HG02970 (cell line): ENCODE data around the gene PTPRH.
"Not testable (repeated sequence)": the region's sequence is repeated elsewhere in the genome, so short reads cannot be mapped to it uniquely, and the experiment has no call there.

Source experiments
- ATAC-seq: cut with Tn5 transposase; IDR thresholded peaks from one replicate; pipeline ENCODE4 v1.9.1; 2021; ENCODE audit warnings: mild to moderate bottlenecking, moderate library complexity, moderate number of reproducible peaks; ENCODE audit not compliant: unreplicated experiment, low FRiP score

The PTPRH gene

GRCh38 chr19:55160128-55160985, 48.9 kb downstream of the PTPRH start:
- peak; percentile 85 for ATAC-seq

GRCh38 chr19:55158848-55159749, 50.2 kb downstream of the PTPRH start:
- no peak for ATAC-seq

GRCh38 chr19:55158423-55158822, 50.9 kb downstream of the PTPRH start:
- ATAC-seq = no peak

- ATAC-seq = no peak
Observed at GRCh38 chr19:55157064-55157908, 52.0 kb downstream of the PTPRH start, which contains the start of gene TNNI3. Gene TNNI3, minus strand, starts transcription at chr19:55157732. Its CDS starts 143 bp downstream, at chr19:55157589.

- no peak for ATAC-seq
Observed at GRCh38 chr19:55156202-55157063, 52.9 kb downstream of the PTPRH start.

- not testable (repeated sequence) for ATAC-seq
Observed at GRCh38 chr19:55155784-55156183, 53.5 kb downstream of the PTPRH start.

- ATAC-seq = no peak
Observed at GRCh38 chr19:55153652-55154264, 55.5 kb downstream of the PTPRH start.

GRCh38 chr19:55152017-55152416, 57.3 kb downstream of the PTPRH start:
- no peak for ATAC-seq

- no peak for ATAC-seq
Observed at GRCh38 chr19:55149078-55150003, 60.0 kb downstream of the PTPRH start, which contains the start of gene TNNT1. Gene TNNT1, minus strand, starts transcription at chr19:55149206. Its CDS starts 2,049 bp downstream, at chr19:55147157.

GRCh38 chr19:55147545-55148251, 61.6 kb downstream of the PTPRH start:
- no peak for ATAC-seq

GRCh38 chr19:55146705-55147273, 62.5 kb downstream of the PTPRH start:
- ATAC-seq = no peak

- no peak for ATAC-seq
Observed at GRCh38 chr19:55146078-55146704, 63.1 kb downstream of the PTPRH start.

- ATAC-seq = no peak
Observed at GRCh38 chr19:55145232-55145631, 64.1 kb downstream of the PTPRH start.

- no peak for ATAC-seq
Observed at GRCh38 chr19:55141696-55142095, 67.6 kb downstream of the PTPRH start.

GRCh38 chr19:55137915-55138314, 71.4 kb downstream of the PTPRH start:
- no peak for ATAC-seq

- ATAC-seq = no peak
Observed at GRCh38 chr19:55136399-55137102, 72.8 kb downstream of the PTPRH start.
